Activated CD4-positive, alpha-beta T cell treated with anti-CD3 and anti-CD28 coated beads, Interleukin-2, amount 10 ng/mL, durations not matched to agents 24 days and 14 days (primary cell): ENCODE results near the gene RNF150. TPM values are rescaled to one million over a fixed set of nuclear protein-coding genes. Genes with fewer than 3 reads are reported as not detected.
A peak's percentile ranks its signal among the peaks of the same experiment; 100 is the strongest.

Experiments used
- DNase-seq: peaks from one replicate; pipeline ENCODE4 v3.0.0; 2022
- H3K27ac Mint-ChIP-seq: one replicate; pipeline ENCODE4 v1.8.0; 2022; ENCODE audit warnings: mild to moderate bottlenecking, mixed read lengths
- H3K27me3 Mint-ChIP-seq: one replicate; pipeline ENCODE4 v1.8.0; 2022; ENCODE audit warnings: mixed read lengths
- H3K36me3 Mint-ChIP-seq: one replicate; pipeline ENCODE4 v1.8.0; 2022; ENCODE audit warnings: low read depth, mild to moderate bottlenecking, mixed read lengths
- H3K4me1 Mint-ChIP-seq: one replicate; pipeline ENCODE4 v1.8.0; 2021; ENCODE audit warnings: mixed read lengths
- H3K4me3 Mint-ChIP-seq: one replicate; pipeline ENCODE4 v1.8.0; 2022; ENCODE audit warnings: mild to moderate bottlenecking, moderate library complexity, mixed read lengths
- H3K9me3 Mint-ChIP-seq: one replicate; pipeline ENCODE4 v1.8.0; 2021; ENCODE audit warnings: mixed read lengths
- intact Hi-C: fragments of 100-400 bp; cut with micrococcal nuclease; formaldehyde crosslinking; loops from one replicate; pipeline ENCODE4 v1.15.1; 2023
- total RNA-seq: library from RNA; stranded (reverse); gene quantifications from 2 replicates; pipeline ENCODE4 v1.2.3, GENCODE V29; 2022

Gene RNF150
- total RNA-seq, 1 donor from 2014 or later = not detected

DNA sequence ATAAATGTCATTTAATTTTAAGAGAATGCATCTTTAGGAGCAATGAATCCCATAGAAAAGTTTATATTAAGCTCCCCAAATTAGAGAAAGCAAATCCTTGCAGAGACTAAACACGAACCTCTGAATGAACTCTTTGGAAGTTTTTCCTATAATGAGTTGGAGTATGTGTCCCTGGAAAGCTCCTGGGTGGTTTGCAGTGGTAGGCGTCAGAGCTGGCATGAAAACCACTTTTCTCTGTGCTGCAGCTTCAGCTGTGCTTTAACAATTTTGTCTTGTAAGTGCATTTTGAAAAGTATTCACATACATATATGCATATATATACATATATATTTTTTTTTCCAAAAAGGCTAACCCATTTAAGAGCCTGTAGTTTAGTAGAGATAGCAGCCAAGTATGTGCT lies 228.4 kb downstream of the RNF150 start:
- Mint-ChIP-seq H3K4me3 (no peak overlapping the region), H3K4me1 (no peaks in the 10 kb centered on the region), H3K36me3 (no peaks in the 10 kb centered on the region), H3K27me3 (peaks cover 5% of the 10 kb centered on the region), H3K9me3 (no peaks in the 10 kb centered on the region), H3K27ac (no peak overlapping the region)
- intact Hi-C loops = no loop called here
- DNase-seq = no peak

DNA sequence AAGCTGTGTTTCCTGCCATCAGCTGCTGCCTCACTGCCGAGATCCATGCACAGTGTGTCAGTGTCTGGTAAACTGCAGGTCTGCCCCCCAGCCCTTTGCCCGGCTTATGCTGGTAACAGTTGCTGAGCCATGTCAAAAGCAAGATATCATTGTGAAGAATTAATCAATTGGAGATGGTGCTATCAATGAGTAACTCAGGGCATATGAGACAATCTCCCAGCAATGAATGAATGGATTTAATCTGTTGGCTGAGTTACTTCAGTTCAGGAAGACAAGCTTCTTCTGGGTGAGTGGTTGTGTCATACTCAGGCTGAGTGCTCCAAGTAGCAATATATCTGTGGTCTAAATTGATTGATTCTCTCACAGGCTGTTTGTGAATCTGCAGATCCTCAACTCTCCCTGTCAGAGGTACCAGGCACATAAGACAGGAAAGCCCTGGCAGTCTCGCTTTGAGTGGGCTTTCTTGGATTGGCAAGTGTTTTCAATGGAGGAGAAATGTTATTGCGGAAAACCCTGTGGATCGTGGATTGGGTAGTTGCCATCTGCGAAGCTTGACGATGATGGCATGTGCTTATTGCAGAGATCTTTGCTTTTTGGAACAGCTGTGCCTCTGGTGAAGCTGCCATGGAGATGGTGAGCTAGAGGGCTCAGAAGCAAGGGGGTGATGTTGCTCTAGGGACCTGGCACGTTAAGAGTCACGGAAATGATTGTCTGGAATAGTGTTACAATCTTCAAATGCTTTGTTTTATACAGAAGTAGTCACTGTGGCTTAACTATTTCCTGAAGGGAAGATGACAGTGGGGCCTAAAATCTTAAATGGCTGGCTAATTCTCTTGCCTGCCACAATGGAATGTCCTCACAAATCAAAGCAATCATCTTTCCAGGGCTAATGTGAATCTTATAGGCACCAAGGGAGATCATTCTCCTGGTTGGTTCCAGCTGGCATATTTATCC lies 229.5 kb downstream of the RNF150 start:
- H3K27ac Mint-ChIP-seq = no peak overlapping the region
- intact Hi-C loops = no loop called here
- H3K4me1 Mint-ChIP-seq = no peaks in the 10 kb centered on the region
- H3K4me3 Mint-ChIP-seq = no peak overlapping the region
- H3K9me3 Mint-ChIP-seq = no peaks in the 10 kb centered on the region
- DNase-seq = no peak
- no peaks in the 10 kb centered on the region for H3K36me3 Mint-ChIP-seq
- peaks cover 5% of the 10 kb centered on the region for H3K27me3 Mint-ChIP-seq

DNA sequence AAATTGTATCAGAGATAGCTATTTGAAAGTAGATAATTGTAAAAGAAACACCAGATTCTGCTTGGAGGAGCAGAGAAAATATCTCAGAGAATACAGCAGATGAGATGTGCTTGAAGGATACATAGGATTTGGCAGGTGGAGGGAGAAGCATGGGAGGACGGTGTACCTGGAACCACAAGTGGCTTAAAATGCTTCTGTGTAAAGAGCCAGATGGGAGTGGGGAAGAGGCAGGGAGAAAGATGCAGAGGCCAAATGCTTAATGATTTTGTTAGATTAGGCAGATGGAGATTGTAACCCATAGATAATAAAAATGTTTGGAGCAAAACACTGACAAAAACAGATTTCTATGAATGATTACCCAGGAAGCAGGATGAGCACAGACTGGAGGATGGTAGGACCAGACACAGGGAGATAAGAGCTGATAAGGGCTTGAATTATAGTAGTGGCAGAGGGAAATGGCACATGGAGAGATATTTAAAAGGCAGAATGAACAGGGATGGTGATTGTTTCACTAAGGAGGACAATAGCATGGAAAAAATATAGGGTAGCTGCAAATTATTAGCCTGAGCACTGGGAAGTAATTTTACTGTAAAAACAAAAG lies 231.4 kb downstream of the RNF150 start:
- no peak for DNase-seq
- Mint-ChIP-seq H3K27ac (no peak overlapping the region), H3K4me3 (no peak overlapping the region), H3K9me3 (no peaks in the 10 kb centered on the region), H3K36me3 (no peaks in the 10 kb centered on the region), H3K27me3 (peaks cover 5% of the 10 kb centered on the region), H3K4me1 (no peaks in the 10 kb centered on the region)
- intact Hi-C loops = no loop called here

DNA sequence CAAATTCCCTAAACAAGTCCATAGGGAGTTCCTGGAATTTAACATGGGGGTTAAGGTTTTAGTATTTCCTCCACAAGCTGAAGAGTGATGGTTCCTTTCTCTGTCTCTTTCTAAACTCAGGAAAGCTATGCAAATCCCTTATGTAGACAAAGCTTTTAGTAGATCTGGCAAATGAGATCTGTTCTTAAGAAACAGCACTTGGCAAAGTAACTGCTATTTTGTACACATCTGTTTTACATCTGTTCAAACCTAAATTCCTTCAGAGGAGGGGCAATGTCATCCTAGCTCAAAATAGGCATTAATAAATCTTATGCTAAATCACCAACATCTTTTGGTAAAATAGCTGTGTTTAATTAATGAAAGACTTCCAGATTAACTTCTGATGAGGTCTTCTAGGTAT lies 239.3 kb downstream of the RNF150 start:
- Mint-ChIP-seq H3K27me3 (peaks cover 3% of the 10 kb centered on the region), H3K4me1 (no peaks in the 10 kb centered on the region), H3K27ac (no peak overlapping the region), H3K9me3 (no peaks in the 10 kb centered on the region), H3K36me3 (no peaks in the 10 kb centered on the region), H3K4me3 (no peak overlapping the region)
- DNase-seq = no peak
- intact Hi-C loops = no loop called here

DNA sequence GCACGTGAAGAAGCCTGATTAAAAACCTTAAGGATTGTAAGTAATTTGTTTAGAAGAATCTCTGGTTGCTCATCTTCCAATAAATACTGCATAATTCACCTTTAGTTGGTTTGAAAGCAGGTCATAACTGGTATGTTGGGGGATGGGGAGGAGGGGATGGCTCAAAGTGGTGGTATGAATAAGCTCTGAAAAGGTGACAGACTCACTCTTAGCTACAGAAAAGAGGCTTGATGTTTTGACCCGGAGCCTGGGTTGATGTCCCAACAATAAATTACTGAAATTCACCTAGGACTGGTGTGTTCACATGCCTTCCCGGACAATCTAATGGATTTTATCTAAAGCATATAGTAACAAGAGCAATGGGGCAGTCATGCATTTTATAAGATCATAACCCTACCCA lies 245.2 kb downstream of the RNF150 start:
- Mint-ChIP-seq H3K27me3 (peaks cover 3% of the 10 kb centered on the region), H3K9me3 (no peaks in the 10 kb centered on the region), H3K36me3 (no peaks in the 10 kb centered on the region), H3K4me3 (no peak overlapping the region), H3K4me1 (peaks cover 1% of the 10 kb centered on the region), H3K27ac (no peak overlapping the region)
- no peak for DNase-seq
- intact Hi-C loops = no loop called here

DNA sequence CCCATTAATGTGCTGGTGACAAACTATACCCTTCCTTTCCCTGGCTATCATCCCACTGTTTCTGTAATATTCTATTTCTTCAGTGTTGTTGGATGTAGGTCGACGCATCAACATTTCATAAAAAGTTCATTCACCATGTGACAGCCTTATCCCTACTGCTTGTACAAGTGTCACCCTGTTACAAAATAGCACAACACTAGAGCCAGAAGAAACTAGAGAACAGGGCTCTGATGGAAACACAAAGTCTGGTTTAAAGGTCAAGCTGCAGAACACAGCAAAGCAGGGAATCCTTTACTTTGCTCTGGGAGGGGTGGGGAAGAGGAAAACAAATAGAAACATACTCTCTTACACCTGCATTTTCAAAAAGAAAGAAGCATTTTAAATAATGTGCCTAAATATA lies 245.8 kb downstream of the RNF150 start:
- intact Hi-C loops = no loop called here
- Mint-ChIP-seq H3K4me1 (peaks cover 1% of the 10 kb centered on the region), H3K4me3 (no peak overlapping the region), H3K36me3 (no peaks in the 10 kb centered on the region), H3K27ac (no peak overlapping the region), H3K9me3 (no peaks in the 10 kb centered on the region), H3K27me3 (peaks cover 3% of the 10 kb centered on the region)
- no peak for DNase-seq

DNA sequence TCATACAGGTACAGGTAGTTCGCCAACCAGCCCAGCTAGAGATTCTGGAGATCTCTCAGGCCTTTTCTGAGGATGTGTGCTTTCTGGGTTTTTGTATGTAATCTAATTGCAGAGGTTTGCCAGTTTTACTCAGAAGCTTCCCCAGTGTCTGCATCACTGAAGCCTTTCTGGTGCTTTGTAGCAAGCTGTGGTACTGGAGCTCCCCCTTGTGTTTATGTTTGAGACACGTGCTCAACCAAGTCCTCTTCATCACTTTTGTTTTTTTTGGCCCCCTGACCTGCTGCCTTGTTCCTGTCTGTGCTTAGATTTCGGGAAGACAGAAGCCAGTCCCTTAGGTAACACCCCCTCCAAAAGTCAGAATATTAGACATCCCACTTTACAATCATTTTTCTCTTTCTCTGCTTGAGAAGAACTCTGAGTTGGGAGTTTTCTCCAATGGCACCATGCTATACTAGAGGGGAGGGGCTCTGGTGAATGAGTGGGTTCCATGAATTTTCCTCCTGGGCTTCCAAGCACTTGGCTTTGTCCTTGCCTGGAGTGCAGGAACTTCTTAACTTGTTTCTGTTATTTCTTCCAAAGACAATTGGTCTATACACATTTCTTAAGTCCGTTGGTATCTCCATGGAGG lies 248.7 kb downstream of the RNF150 start:
- DNase-seq = peak; percentile 80
- Mint-ChIP-seq H3K27me3 (peaks cover 3% of the 10 kb centered on the region), H3K4me3 (no peak overlapping the region), H3K36me3 (no peaks in the 10 kb centered on the region), H3K27ac (no peak overlapping the region), H3K4me1 (peaks cover 1% of the 10 kb centered on the region), H3K9me3 (no peaks in the 10 kb centered on the region)
- intact Hi-C loops = loop anchor here (1.0 kb wide), 1 partner anchor 23 kb away; no protein-coding TSS in a partner anchor

DNA sequence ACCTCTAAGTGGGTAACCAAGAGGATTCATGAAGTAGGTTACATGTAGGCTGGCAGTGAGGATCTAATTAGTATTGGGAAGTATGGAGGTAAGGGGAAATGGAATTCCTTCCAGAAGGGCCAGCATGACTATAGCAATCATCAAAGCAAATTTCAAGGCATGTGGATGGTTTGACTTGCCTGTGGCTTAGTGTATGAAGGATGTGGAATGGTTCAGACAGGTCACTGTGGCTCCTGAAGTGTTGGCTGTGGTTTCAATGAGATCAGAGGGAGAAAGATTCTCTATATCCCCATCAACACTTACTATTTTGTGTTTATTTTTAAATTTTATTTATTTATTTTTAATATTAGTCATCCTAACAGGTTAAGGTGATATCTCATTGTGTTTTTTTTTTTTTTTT lies 255.5 kb downstream of the RNF150 start:
- Mint-ChIP-seq H3K27ac (no peak overlapping the region), H3K4me1 (no peaks in the 10 kb centered on the region), H3K27me3 (peaks cover 13% of the 10 kb centered on the region), H3K36me3 (no peaks in the 10 kb centered on the region), H3K9me3 (no peaks in the 10 kb centered on the region), H3K4me3 (no peak overlapping the region)
- intact Hi-C loops = no loop called here
- DNase-seq = no peak

DNA sequence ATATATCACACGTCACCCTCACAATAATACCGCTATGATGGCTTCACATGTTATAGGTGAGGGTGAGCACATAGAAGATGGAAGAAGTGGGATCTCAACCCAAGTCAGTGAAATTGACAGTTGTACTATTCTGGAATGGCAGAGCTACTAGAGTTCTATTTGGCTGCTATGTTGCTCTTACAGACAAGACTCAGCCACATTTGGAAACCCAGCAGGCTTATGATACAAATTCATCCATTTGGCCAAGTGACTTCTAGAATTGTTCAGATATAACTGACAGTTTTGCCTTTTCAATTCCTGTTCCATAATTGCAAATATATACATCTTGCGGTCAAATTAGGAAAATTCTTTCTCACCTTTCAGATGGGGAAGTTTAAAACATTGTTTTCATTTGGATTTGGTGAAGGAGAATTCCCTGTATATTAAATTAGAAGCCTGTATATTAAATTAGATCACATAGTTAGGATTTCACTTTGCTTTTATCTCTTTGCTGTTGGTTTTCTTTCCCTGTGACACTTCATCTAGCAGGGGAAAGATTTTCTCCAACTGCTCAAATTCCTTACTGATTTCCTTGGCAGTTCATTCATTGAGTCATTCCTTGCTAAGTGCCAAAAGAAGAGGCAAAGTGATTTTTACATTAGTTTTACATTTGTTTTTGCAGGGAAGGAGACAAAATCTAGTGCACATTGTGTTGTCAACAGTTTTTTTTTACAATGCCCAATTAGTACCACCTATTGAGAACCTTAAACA lies 256.5 kb downstream of the RNF150 start:
- DNase-seq = no peak
- no peaks in the 10 kb centered on the region for H3K9me3 Mint-ChIP-seq
- no peaks in the 10 kb centered on the region for H3K4me1 Mint-ChIP-seq
- H3K36me3 Mint-ChIP-seq = no peaks in the 10 kb centered on the region
- no peak overlapping the region for H3K4me3 Mint-ChIP-seq
- H3K27me3 Mint-ChIP-seq = peaks cover 20% of the 10 kb centered on the region
- H3K27ac Mint-ChIP-seq = no peak overlapping the region
- intact Hi-C loops = no loop called here

DNA sequence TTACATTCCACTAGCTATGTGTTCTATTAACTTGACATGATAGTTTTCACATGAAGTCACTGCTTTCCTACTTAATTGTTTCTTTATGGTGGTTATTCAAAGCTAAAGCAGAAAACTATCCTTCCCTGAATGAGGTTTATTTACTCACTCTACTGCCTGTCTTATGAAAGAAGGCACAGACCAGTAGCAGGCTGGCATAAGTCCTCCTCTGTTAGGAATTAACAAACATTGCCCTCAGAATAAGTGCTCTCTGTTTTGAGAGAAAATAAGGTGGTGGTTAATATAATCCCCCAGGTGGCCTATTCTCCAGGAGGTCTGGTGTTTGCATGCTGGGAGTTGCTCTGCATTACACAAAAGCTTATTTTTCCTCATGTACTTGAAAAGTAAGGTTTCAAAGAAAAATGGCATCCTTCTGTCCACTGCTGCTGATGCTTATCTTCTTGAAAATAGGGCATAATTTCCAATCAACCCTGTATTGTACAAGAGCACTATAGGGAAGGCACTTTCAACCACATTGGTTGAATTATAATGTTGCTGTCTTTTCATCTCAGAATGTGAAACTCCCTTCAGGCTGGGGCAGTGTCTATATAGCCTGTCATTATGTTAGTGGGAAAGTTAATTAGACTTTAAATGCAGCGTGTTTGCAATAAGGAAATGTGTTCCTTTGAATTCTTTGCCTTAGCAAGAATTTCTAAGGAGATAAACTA lies 257.4 kb downstream of the RNF150 start:
- H3K4me1 Mint-ChIP-seq = no peaks in the 10 kb centered on the region
- intact Hi-C loops = no loop called here
- H3K27me3 Mint-ChIP-seq = peaks cover 20% of the 10 kb centered on the region
- no peaks in the 10 kb centered on the region for H3K9me3 Mint-ChIP-seq
- DNase-seq = no peak
- H3K36me3 Mint-ChIP-seq = no peaks in the 10 kb centered on the region
- no peak overlapping the region for H3K4me3 Mint-ChIP-seq
- no peak overlapping the region for H3K27ac Mint-ChIP-seq

DNA sequence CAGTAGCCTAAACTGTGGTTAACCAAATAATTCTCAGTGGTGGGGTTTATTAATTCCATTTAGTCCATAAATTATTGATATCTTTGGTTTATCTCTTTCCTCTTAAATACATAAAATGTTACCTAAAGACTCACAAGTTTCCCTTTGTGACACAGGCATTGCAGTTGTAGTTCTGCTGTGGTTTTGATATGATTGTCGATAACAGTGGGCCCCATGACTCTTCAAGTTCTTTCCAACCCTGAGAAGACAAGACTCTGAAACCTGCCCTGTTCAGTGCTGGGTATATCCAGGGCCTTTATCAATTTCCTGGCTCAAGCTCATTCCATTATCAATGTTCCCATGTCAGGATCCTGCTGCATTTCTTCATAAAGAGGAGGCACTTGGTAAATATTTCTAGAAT lies 259.2 kb downstream of the RNF150 start:
- H3K4me3 Mint-ChIP-seq = no peak overlapping the region
- peaks cover 21% of the 10 kb centered on the region for H3K27me3 Mint-ChIP-seq
- H3K36me3 Mint-ChIP-seq = no peaks in the 10 kb centered on the region
- no peak for DNase-seq
- H3K4me1 Mint-ChIP-seq = no peaks in the 10 kb centered on the region
- no peaks in the 10 kb centered on the region for H3K9me3 Mint-ChIP-seq
- intact Hi-C loops = no loop called here
- H3K27ac Mint-ChIP-seq = no peak overlapping the region

DNA sequence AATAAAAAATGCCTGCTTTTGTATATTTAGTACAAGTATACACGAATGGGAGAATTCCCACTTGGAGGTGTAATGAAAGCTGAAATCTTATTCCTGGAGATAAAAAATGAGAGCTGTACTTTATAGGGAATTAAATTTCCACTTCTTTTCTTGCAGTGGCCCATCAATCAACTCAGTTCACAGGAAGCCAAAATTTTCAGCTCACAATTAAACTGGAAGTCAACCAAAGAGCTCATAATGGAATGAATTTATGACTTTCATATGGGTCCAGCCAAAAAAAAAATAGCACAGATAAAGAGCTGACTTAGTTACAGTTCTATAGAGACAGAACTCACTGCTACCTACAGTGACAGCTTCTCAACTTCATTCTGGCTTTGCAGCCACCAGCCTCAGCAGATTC lies 261.9 kb downstream of the RNF150 start:
- Mint-ChIP-seq H3K4me1 (no peaks in the 10 kb centered on the region), H3K9me3 (no peaks in the 10 kb centered on the region), H3K27me3 (peaks cover 19% of the 10 kb centered on the region), H3K27ac (no peak overlapping the region), H3K36me3 (no peaks in the 10 kb centered on the region), H3K4me3 (no peak overlapping the region)
- intact Hi-C loops = no loop called here
- DNase-seq = no peak

DNA sequence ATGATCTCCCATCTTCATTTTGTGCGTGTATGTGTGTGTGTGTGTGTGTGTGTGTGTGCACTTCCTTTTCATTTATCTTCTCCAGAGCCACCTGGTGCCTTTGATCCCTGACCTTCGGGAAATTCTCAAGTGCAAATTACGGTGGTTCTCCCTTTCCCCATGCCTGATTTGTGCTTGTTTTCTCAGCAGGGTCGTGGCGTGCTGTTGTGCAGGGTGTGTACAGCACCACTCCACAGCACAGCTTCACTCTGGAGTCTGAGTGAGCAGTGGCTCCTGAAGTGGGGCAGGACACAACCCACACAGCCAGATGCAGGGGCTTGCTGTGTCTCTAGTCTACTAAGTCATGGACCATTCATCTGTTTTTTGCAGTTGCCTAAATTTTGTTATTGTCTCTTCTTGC lies 262.8 kb downstream of the RNF150 start:
- H3K27ac Mint-ChIP-seq = no peak overlapping the region
- H3K4me1 Mint-ChIP-seq = no peaks in the 10 kb centered on the region
- peaks cover 16% of the 10 kb centered on the region for H3K27me3 Mint-ChIP-seq
- no peaks in the 10 kb centered on the region for H3K9me3 Mint-ChIP-seq
- peak; percentile 18 for DNase-seq
- H3K36me3 Mint-ChIP-seq = no peaks in the 10 kb centered on the region
- intact Hi-C loops = no loop called here
- H3K4me3 Mint-ChIP-seq = no peak overlapping the region
